HEK293 (cell line): Measurements from ENCODE around the gene PLK3.

Experiments
- BCL11B ChIP-seq: fragments of 450-650 bp; formaldehyde crosslinking; IDR thresholded peaks from 2 replicates; pipeline ENCODE4 v1.5.1; 2016; ENCODE audit warnings: low read depth, missing biosample characterization, missing genetic modification characterization
- INSM2 ChIP-seq: fragments of 450-650 bp; formaldehyde crosslinking; IDR thresholded peaks from 2 replicates; pipeline ENCODE4 v1.5.1; 2016; ENCODE audit warnings: missing biosample characterization, missing genetic modification characterization
- KLF16 ChIP-seq: fragments of 450-650 bp; formaldehyde crosslinking; IDR thresholded peaks from 2 replicates; pipeline ENCODE4 v1.5.1; 2017; ENCODE audit warnings: missing biosample characterization, missing genetic modification characterization
- PATZ1 ChIP-seq: fragments of 450-650 bp; formaldehyde crosslinking; IDR thresholded peaks from 2 replicates; pipeline ENCODE4 v1.5.1; 2016; ENCODE audit warnings: missing biosample characterization, missing genetic modification characterization
- PRDM1 ChIP-seq: fragments of 450-650 bp; formaldehyde crosslinking; IDR thresholded peaks from 2 replicates; pipeline ENCODE4; 2016; ENCODE audit warnings: missing biosample characterization, missing genetic modification characterization
- PRDM4 ChIP-seq: fragments of 450-650 bp; formaldehyde crosslinking; IDR thresholded peaks from 2 replicates; pipeline ENCODE4 v1.5.1; 2017; ENCODE audit warnings: missing biosample characterization, missing genetic modification characterization
- REPIN1 ChIP-seq: fragments of 450-650 bp; formaldehyde crosslinking; IDR thresholded peaks from 2 replicates; pipeline ENCODE4 v1.5.1; 2017; ENCODE audit warnings: missing biosample characterization, missing genetic modification characterization, low read depth
- SP7 ChIP-seq: fragments of 450-650 bp; formaldehyde crosslinking; IDR thresholded peaks from 2 replicates; pipeline ENCODE4 v1.5.1; 2016; ENCODE audit warnings: missing biosample characterization, missing genetic modification characterization
- ZBTB20 ChIP-seq: fragments of 450-650 bp; formaldehyde crosslinking; IDR thresholded peaks from 2 replicates; pipeline ENCODE4 v1.5.1; 2016; ENCODE audit warnings: missing biosample characterization, missing genetic modification characterization
- ZBTB26 ChIP-seq: fragments of 450-650 bp; formaldehyde crosslinking; optimal IDR thresholded peaks from 2 replicates; pipeline ENCODE3; 2016; ENCODE audit warnings: missing biosample characterization, mild to moderate bottlenecking, missing genetic modification characterization
- ZNF148 ChIP-seq: fragments of 450-650 bp; formaldehyde crosslinking; IDR thresholded peaks from 2 replicates; pipeline ENCODE4 v1.5.0; 2017; ENCODE audit warnings: missing biosample characterization, missing genetic modification characterization, borderline replicate concordance
- ZNF23 ChIP-seq: fragments of 450-650 bp; formaldehyde crosslinking; IDR thresholded peaks from 2 replicates; pipeline ENCODE4 v1.5.1; 2016; ENCODE audit warnings: missing biosample characterization, missing genetic modification characterization, borderline replicate concordance
- ZNF24 ChIP-seq: fragments of 450-650 bp; formaldehyde crosslinking; IDR thresholded peaks from 2 replicates; pipeline ENCODE4 v1.5.1; 2016; ENCODE audit warnings: missing biosample characterization, missing genetic modification characterization
- ZNF26 ChIP-seq: fragments of 450-650 bp; formaldehyde crosslinking; IDR thresholded peaks from 2 replicates; pipeline ENCODE4 v1.5.1; 2016; ENCODE audit warnings: missing biosample characterization, missing genetic modification characterization
- ZNF292 ChIP-seq: fragments of 450-650 bp; formaldehyde crosslinking; IDR thresholded peaks from 2 replicates; pipeline ENCODE4 v1.5.1; 2016; ENCODE audit warnings: low read depth, missing biosample characterization, missing genetic modification characterization, borderline replicate concordance
- ZNF335 ChIP-seq: fragments of 450-650 bp; formaldehyde crosslinking; conservative IDR thresholded peaks from 2 replicates; pipeline ENCODE4 v1.5.1; 2016; ENCODE audit warnings: missing biosample characterization, missing genetic modification characterization
- ZNF341 ChIP-seq: fragments of 450-650 bp; formaldehyde crosslinking; IDR thresholded peaks from 2 replicates; pipeline ENCODE4; 2016; ENCODE audit warnings: low read depth, missing biosample characterization, missing genetic modification characterization
- ZNF404 ChIP-seq: fragments of 450-650 bp; formaldehyde crosslinking; IDR thresholded peaks from 2 replicates; pipeline ENCODE4 v1.5.1; 2017; ENCODE audit warnings: missing biosample characterization, missing genetic modification characterization
- ZNF433 ChIP-seq: fragments of 450-650 bp; formaldehyde crosslinking; IDR thresholded peaks from 2 replicates; pipeline ENCODE4 v1.5.1; 2016; ENCODE audit warnings: missing biosample characterization, missing genetic modification characterization, low read depth
- ZNF624 ChIP-seq: fragments of 450-650 bp; formaldehyde crosslinking; IDR thresholded peaks from 2 replicates; pipeline ENCODE4 v1.5.1; 2017; ENCODE audit warnings: missing biosample characterization, missing genetic modification characterization
- ZNF664 ChIP-seq: fragments of 450-650 bp; formaldehyde crosslinking; IDR thresholded peaks from 2 replicates; pipeline ENCODE4 v1.5.1; 2016; ENCODE audit warnings: missing biosample characterization, missing genetic modification characterization
- ZNF692 ChIP-seq: fragments of 450-650 bp; formaldehyde crosslinking; IDR thresholded peaks from 2 replicates; pipeline ENCODE4 v1.5.1; 2016; ENCODE audit warnings: missing biosample characterization, missing genetic modification characterization
- ZNF701 ChIP-seq: fragments of 450-650 bp; formaldehyde crosslinking; IDR thresholded peaks from 2 replicates; pipeline ENCODE4 v1.5.1; 2016; ENCODE audit warnings: missing biosample characterization, missing genetic modification characterization
- ZNF76 ChIP-seq: fragments of 450-650 bp; formaldehyde crosslinking; IDR thresholded peaks from 2 replicates; pipeline ENCODE4; 2016; ENCODE audit warnings: low read depth, missing biosample characterization, missing genetic modification characterization, borderline replicate concordance
- ZNF785 ChIP-seq: fragments of 450-650 bp; formaldehyde crosslinking; IDR thresholded peaks from 2 replicates; pipeline ENCODE4 v1.5.1; 2016; ENCODE audit warnings: missing biosample characterization, missing genetic modification characterization

Gene PLK3

GRCh38 chr1:44775078-44775929, 24.9 kb upstream of the PLK3 start, which contains the start of gene RPS8 (continued):
- TF ChIP-seq ZNF148 (tag by site-specific recombination), result no peak
- peak; percentile 82 for TF ChIP-seq PATZ1
- TF ChIP-seq ZBTB20, result peak; percentile 52; the same call in 1 of the 2 replicates
- TF ChIP-seq ZNF335 (tag by site-specific recombination), result peak; percentile 38; the same call in 1 of the 2 replicates
- TF ChIP-seq ZNF24, result peak; percentile 91
- peak; percentile 88 for TF ChIP-seq ZNF76 (tag by site-specific recombination)
- TF ChIP-seq ZNF292, result no peak
- TF ChIP-seq ZNF341, result 0 out of 2 replicates have a peak, but pooled peaks have one; percentile 11
- peak; percentile 76; the same call in 1 of the 2 replicates for TF ChIP-seq ZNF624 (tag by site-specific recombination)
- TF ChIP-seq KLF16 (tag by site-specific recombination), result peak; percentile 95
- TF ChIP-seq ZNF664, result 0 out of 2 replicates have a peak, but pooled peaks have one; percentile 8
- peak; percentile 18; the same call in 1 of the 2 replicates for TF ChIP-seq INSM2 (tag by site-specific recombination)
- TF ChIP-seq BCL11B (tag by site-specific recombination), result peak; percentile 95
- no peak for TF ChIP-seq ZNF701 (tag by site-specific recombination)
- no peak for TF ChIP-seq ZNF26 (tag by site-specific recombination)
- 0 out of 2 replicates have a peak, but pooled peaks have one; percentile 30 for TF ChIP-seq ZNF404 (tag by site-specific recombination)
- no peak for TF ChIP-seq ZNF23
- TF ChIP-seq REPIN1 (tag by site-specific recombination), result 0 out of 2 replicates have a peak, but pooled peaks have one; percentile 24
- TF ChIP-seq PRDM1, result no peak
- TF ChIP-seq PRDM4 (tag by site-specific recombination), result 0 out of 2 replicates have a peak, but pooled peaks have one; percentile 8
- TF ChIP-seq ZNF785 (tag by site-specific recombination), result no peak
- TF ChIP-seq ZBTB26 (tag by site-specific recombination), result peak; percentile 68
- peak; percentile 76 for TF ChIP-seq ZNF692 (tag by site-specific recombination)
- TF ChIP-seq SP7, result peak; percentile 90
- TF ChIP-seq ZNF433 (tag by site-specific recombination), result no peak
